Fibroblast of skin of left biceps (primary cell): ENCODE results near the gene PRMT1.
A peak's percentile ranks its signal among the peaks of the same experiment; 100 is the strongest.

Experiments used
- DNase-seq, 2 experiments: peaks; one replicate each; pipeline ENCODE4 v3.0.0-alpha.2; 2013; ENCODE audit warnings: low read depth in 2 of 2

Gene PRMT1

DNA sequence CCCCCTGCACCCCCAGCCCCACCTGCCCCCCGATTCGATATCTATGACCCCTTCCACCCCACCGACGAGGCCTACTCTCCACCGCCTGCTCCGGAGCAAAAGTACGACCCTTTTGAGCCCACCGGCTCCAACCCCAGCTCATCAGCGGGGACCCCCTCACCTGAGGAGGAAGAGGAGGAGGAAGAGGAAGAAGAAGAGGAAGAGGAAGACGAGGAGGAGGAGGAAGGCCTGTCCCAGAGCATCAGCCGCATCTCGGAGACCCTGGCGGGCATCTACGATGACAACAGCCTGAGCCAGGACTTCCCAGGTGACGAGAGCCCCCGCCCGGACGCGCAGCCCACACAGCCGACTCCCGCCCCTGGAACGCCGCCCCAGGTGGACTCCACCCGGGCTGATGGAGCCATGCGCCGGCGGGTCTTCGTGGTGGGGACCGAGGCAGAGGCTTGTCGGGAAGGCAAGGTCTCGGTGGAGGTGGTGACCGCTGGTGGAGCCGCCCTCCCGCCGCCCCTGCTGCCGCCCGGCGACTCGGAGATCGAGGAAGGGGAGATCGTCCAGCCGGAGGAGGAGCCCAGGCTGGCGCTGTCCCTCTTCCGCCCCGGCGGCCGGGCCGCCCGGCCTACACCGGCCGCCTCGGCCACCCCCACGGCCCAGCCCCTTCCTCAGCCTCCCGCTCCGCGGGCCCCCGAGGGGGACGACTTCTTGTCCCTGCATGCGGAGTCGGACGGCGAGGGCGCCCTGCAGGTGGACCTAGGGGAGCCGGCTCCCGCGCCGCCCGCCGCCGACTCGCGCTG lies 25.8 kb upstream of the PRMT1 start:
- no peak for DNase-seq

DNA sequence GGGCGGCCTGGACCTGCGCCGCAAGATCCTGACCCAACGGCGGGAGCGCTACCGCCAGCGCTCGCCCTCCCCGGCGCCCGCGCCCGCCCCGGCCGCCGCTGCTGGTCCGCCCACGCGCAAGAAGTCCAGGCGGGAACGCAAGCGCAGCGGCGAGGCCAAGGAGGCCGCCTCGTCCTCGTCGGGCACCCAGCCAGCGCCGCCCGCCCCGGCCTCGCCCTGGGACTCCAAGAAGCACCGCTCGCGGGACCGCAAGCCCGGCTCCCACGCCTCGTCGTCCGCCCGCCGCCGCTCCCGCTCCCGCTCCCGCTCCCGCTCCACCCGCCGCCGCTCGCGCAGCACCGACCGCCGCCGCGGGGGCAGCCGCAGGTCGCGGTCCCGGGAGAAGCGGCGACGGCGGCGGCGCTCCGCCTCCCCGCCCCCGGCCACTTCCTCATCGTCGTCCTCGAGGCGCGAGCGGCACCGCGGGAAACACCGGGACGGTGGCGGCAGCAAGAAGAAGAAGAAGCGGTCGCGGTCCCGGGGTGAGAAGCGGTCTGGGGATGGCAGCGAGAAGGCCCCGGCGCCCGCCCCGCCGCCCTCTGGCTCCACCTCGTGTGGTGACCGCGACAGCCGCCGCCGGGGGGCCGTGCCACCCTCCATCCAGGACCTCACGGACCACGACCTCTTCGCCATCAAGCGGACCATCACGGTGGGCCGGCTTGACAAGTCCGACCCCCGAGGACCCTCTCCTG lies 25.1 kb upstream of the PRMT1 start:
- no peak for DNase-seq

DNA sequence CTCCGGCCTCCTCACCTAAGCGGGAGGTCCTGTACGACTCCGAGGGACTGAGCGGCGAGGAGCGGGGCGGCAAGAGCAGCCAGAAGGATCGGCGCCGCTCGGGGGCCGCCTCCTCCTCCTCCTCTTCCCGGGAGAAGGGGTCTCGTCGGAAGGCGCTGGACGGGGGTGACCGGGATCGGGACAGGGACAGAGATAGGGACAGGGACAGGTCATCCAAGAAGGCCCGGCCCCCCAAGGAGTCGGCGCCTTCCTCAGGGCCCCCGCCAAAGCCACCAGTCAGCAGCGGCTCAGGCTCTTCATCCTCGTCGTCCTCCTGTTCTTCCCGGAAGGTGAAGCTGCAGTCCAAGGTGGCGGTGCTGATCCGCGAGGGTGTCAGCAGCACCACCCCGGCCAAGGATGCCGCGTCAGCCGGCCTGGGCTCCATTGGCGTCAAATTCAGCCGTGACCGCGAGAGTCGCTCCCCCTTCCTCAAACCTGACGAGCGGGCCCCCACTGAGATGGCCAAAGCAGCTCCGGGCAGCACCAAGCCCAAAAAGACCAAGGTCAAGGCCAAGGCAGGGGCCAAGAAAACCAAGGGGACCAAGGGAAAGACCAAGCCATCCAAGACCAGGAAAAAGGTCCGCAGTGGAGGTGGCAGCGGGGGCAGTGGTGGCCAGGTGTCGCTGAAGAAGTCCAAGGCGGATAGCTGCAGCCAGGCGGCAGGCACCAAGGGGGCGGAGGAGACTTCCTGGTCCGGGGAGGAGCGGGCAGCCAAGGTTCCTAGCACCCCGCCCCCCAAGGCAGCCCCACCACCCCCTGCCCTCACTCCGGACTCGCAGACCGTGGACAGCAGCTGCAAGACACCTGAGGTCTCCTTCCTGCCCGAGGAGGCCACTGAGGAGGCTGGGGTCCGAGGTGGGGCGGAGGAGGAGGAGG lies 24.3 kb upstream of the PRMT1 start:
- no peak for DNase-seq

DNA sequence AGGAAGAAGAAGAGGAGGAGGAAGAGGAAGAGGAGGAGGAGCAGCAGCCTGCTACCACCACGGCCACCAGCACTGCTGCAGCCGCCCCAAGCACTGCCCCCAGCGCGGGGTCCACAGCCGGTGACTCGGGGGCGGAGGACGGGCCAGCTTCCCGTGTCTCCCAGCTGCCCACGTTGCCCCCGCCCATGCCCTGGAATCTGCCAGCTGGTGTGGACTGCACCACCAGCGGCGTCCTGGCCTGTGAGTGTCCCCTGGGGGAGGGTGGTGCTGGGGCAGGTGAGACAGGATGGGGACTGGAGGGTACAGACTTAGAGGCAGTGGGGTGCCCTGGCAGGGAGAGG lies 23.6 kb upstream of the PRMT1 start:
- no peak for DNase-seq

DNA sequence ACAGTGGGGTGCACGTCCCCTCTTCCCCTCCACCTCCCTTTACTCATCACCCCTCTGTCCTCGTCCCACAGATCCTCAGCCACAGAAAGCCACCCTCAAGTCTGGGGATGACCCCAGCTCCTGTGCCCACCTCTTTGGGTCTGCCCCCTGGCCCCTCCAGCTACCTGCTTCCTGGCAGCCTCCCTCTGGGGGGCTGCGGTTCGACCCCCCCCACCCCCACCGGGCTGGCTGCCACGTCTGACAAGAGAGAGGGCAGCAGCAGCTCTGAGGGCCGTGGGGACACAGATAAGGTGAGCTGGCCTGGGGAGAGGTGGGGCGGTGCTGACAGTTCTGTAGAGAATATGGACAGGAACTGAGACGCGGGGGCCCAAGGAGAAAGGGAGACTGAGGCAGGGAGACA lies 22.5 kb upstream of the PRMT1 start:
- no peak for DNase-seq

DNA sequence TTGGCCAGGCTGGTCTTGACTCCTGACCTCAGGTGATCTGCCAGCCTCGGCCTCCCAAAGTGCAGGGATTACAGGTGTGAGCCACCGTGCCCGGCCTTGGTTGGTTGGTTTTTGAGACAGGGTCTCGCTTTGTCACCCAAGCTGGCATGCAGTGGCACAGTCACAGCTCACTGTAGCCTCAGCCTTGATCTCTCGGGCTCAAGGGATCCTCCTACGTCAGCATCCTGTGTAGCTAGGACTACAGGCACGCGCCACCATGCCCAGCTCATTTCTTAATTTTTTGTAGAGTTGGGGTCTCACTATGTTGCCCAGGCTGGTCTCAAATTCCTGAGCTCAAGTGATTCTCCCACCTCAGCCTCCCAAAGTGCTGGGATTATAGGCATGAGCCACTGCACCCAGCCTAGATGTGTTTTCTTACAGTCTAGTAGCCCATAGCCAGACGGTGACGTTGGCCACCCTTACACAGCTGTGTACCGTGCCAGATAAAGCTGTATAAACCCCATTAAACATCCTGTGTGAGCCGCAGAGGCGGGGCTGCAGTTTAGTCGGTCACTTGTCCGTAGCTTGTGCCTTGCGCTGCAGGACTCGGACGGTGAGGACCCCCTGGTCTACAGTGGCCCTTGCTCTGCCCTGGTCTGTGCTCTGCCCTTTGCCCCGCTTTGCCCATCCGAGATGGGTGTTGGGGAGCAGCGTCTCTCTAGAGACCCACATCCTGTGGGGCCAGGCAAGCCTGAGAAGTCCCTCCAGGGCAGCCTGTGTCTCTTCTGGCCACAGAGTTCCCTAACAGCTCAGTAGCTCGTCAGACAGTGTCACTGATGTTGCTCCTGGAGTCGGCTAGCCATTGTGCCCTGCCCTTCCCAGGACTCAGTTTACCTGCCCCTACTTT lies 21.3 kb upstream of the PRMT1 start:
- DNase-seq: no peak

DNA sequence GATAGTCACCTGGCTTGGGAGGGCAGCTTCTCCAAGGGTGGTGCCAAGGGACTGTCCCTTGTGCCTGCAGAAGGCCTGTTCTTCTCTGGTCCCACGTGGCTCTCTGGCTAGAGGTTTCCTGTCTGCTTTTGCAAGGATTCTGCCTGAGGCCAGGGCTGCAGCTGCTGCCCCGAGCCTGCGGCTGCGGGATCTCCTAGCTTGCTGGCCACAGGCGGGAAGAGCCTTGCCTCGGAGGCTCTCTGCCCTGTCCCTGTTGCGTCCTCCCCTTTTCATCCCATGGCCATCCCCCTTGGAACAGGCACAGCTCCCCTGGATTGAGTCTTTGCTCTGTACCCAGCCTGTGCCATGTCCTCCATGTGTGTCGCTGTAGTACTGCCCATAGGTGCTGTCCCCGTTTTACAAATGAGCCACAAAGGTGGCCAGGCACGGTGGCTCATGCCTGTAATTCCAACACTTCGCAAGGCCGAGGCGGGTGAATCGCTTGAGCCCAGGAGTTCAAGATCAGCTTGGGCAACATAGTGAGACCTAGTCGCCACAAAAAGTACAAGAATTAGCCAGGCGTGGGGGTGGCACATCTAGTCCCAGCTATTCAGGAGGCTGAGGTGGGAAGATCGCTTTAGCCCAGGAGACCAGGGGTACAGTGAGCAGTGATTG lies 20.5 kb upstream of the PRMT1 start:
- no peak for DNase-seq

DNA sequence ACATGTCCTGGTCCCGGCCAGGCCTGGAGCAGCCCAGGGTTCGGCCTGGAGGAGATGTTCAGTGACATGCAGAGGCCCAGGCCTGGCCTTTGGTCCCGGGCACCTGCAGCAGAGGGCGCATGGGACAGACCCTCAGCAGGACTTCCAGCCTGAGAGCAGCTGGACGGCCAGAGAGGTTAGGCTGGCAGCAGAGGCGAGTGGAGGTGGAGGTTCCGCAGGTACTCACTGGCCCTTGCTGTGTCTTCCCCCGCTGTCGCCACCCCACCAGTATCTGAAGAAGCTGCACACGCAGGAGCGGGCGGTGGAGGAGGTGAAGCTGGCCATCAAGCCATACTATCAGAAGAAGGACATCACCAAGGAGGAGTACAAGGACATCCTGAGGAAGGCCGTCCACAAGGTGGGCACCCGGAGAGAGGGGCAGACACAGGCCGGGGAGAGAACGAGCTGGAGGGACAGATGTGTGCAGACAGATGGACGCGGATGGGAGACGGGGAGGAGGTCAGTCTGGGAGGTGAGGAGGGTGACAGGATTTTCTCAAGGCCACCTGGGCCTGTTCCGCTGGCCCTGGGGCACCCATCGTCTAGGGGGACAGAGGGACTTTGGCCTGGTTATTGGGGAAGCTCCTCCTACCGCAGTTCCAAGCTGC lies 19.5 kb upstream of the PRMT1 start:
- no peak for DNase-seq

DNA sequence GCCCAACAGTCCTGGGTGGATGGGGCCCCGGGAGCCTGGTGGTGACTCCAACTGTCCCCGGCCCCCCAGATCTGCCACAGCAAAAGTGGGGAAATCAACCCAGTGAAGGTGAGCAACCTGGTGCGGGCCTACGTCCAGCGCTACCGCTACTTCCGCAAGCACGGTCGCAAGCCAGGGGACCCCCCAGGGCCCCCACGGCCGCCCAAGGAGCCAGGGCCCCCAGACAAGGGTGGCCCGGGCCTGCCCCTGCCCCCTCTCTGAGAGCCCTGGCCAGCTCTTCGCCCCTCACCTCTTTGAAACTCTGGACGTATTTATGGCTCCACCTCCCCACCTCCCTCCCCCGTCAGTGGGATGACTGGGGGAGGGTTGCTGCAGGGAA lies 18.9 kb upstream of the PRMT1 start:
- no peak for DNase-seq

DNA sequence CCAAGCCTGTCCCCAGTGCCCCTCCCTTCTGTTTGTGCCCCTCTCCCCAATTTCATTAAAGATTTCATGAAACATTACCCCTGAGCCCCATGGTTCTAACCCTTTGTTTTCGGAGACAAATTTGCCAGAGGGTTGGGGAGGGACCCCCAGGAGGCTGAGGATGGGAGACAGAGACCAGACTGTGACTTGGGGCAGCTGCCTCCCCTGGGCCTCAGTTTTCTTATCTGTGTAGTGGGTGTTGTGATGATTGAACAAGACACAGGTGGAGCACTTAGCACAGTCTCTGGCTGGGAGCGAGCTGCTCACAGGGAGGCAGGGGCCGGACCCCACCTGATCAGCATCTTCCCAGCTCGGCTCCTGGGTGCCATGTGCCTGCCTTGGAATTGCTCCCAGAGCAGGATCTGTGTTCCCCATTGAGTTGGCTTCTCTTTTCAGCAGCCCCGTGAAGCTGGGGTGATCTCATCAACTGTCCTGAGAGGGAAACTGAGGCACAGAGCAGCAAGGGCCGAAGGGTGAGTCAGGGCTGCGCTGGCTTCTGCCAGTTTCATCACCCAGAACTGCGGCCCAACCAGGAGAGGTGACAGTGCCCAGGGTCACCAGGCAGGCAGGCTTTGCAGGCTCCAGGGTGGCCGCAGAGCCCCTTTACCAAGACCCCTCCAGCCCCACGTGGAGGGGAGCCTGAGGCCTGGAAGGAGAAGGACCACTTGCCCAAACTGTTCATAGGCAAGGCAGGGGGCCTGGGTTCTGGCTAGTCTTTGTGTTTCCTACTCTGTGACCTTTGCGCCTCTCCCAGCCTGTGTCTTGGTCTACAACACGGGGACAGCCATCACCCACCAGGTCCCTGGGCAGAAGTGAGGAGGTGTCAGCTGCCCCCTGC lies 18.3 kb upstream of the PRMT1 start:
- DNase-seq: no peak

DNA sequence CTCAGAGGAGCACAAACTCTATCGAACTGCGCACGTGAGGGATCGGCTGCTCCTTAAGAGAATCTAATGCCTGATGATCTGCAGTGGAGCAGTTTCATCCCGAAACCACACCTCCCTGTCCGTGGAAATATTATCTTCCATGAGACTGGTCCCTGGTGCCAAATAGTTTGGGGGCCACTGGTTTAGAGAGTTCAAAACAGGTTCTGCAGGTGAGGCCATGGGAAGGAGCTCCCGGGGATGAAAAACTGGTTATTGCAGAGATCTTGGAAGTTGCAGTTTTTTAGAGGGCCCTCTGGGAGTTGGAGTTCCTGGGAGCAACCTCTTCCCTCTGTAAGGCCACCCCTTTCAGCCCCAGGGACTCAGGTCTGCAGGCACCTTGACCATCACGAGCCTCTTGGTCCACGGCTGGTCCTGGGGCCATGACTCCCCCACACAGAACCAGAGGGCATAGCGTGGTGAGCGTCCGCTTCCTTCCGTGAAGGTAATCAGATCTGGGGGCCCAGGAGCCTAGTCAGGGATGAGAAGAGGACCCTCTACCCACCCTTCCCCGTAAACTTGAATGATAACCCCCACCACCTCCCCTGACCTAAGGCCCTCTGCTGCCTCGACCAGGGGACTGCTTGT lies 16.6 kb upstream of the PRMT1 start:
- DNase-seq: no peak

DNA sequence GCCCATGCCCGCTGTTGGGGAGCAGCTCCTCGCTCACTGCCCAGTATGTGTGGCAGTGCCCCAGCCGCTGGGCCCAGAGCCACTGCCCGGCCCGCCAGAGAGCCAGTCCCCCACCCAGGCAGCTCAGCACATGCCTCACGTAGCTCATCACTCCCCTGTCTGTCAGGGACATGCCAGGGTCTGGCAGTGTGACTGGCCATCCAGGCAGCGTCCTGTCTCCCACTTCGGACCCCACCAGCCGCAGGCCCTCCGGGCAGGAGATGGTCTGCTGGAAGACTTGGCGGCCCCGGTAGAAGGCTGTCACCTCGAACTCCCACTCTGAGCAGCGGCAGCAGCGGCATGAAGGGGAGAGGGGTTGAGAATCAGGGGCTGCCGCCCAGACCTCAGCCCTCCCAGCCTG lies 15.1 kb upstream of the PRMT1 start:
- DNase-seq: no peak

DNA sequence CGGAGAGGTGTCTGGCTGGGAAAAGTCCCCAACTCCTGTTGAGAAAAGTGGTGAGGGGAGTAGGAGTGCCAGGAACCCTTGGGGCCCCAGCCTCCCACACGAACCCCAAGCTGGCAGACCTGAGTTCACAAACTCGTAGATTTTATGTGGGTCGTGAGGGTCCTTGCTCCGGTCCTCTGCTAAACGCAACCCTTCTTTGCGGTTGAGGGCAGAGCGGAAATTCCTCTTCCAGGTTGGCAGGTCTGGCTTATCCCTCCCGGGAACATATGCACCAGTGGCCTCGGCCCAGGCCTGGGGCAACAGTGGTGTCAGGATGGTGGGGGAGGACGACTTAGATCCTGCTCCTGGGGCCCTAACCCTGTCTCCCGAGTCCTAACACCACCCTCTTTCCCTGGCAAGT lies 13.8 kb upstream of the PRMT1 start:
- DNase-seq: no peak

DNA sequence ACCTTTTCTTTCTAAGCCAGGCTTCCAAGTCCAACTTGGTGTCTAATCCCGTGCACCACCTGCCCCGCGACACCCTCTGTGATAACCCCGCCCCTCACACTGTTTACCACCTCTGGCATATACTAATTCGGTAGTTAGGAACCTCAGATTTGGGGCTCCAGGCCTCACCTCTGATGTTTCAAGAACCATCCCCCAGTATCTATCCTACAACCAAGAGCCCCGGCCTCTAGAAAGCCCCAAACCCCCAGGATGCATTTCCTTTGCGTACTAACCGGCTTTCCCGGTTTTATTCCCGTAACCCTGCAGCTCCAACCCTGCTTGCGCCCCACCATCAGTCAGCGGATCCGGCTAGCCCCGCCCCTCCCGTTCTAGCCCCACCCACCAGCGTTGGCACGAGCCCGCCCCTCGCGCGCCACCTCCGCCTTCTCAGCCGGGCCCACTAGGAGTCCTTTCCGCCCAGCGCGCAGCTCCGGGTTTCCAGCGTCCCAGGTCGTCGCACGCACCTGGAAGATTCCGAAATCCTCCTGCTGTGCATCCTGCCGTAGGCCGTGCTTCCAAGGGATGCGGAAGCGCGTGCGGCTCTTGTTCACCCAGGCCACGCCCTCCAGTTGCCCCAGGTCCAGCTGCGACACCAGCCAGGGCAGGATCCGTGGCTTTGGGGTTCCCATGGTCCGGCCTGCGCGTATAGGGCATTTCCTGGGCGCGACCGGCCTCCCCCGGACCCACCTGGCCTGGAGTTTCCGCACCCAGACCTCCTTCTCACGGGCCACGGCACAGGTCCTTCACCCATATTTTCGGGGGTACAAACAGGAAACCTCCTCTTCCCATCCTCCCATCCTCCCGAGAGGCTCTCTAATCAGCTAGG lies 12.7 kb upstream of the PRMT1 start:
- no peak for DNase-seq

DNA sequence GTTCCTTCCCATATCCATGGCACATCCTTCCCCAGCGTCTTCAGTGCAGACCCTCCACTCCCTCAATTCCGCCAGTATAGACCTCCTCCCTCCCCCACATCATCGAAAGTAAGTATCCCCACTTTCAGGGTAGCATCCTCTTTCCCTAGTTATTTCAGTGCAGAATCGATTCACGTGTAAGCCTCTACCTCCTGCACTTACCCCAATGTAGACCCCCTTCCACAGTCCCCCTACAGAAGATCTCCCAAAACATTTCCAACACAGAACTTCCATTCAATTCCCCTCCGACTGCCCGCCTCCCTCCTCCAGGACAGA lies 12.1 kb upstream of the PRMT1 start:
- DNase-seq: no peak

DNA sequence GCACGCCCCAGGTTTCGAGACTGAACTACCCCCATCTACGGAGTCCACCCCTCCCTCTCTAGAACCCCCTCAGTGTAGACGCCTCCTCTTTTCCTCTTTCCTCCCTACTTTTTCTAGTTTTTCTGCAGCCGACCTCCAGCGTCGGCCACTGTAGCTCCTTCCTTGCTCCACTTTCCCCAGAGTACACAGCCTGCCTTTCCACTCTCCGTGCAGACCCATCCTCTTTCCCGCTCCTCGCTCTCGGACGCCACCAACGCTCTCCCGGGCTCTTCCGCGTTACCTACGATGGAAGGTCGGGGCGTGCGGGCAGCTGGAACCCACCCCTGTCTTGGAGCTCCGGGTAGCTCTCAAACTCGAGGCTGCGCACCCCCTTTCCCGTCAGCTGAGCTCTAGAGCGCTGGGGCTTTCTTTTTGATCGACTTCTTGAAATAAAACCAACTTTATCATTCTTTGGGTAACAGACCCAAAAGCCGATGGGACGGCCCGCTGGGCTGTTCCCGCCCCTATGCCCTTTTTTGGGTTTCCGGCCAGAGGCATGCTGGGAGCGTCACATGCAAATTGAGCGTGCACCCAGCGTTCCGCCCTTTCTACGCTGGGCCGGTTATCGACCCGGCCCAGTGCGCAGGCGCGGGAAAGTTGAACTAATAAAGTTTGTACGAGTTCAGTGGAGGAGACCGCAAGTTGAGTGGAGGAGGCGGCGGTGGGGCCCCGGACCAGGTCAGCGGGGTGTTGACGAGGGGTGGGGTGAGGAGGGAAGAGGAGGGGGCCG lies 11.5 kb upstream of the PRMT1 start, which contains the start of the genes BCL2L12 and IRF3:
Gene BCL2L12, plus strand, starts transcription at position 583 of the 769 bp plus-strand sequence. CDS start 760 bp downstream, outside the sequence.
Gene IRF3, minus strand, starts transcription at position 507 of the 769 bp plus-strand sequence. CDS start 1,019 bp downstream, outside the sequence.
- peak; percentile 86 to 87 for DNase-seq

DNA sequence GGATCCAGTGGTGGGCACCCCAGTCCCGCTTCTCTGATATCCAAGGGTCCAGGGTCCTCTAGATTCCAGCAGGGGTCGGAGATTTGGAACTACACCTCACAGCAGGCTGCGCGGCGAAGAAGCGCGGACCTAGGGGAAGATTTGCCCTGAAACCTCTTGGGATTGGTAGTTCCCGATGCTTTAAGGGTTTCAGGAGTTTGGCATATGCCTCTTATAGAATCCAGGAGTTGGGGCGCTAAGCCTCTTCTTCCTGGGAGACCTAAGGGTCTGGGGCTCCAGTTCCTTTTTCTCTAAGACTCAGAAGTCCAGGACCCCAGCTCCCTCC lies 11.0 kb upstream of the PRMT1 start:
- DNase-seq: no peak
